H1 (cell line): ENCODE measurements around the gene EPHA3. TPM values are rescaled to one million over a fixed set of nuclear protein-coding genes. Genes with fewer than 3 reads are reported as not detected.

Experiments
- ASH2L ChIP-seq: fragments of 200-600, 300-600 bp; sonication (generic); IDR thresholded peaks from one replicate; pipeline ENCODE4 v1.7.1; 2017; ENCODE audit warnings: low read length
- GTF2F1 ChIP-seq: IDR thresholded peaks from 2 replicates; pipeline ENCODE4 v1.6.1; 2012; ENCODE audit warnings: low read depth, low read length, improper control_type of control experiment, borderline replicate concordance
- JUND ChIP-seq: IDR thresholded peaks from 2 replicates; pipeline ENCODE4 v1.6.1; 2011; ENCODE audit warnings: mild to moderate bottlenecking, improper control_type of control experiment, low read length
- KDM1A ChIP-seq: fragments of 200-600, 300-600 bp; sonication (generic); IDR thresholded peaks from 2 replicates; pipeline ENCODE4 v1.7.1; 2016; ENCODE audit warnings: mild to moderate bottlenecking, low read length, borderline replicate concordance
- RAD21 ChIP-seq, 2 experiments: IDR thresholded peaks in 1 of 2; conservative IDR thresholded peaks in 1 of 2; 2 replicates each; pipeline ENCODE4 v1.6.1; 2011; ENCODE audit warnings: low read depth in 2 of 2, low read length in 2 of 2, improper control_type of control experiment in 1 of 2, inconsistent platforms in 1 of 2, mild to moderate bottlenecking in 1 of 2, moderate library complexity in 1 of 2
- RFX5 ChIP-seq: IDR thresholded peaks from 2 replicates; pipeline ENCODE4 v1.6.1; 2011; ENCODE audit warnings: low read depth, low read length, improper control_type of control experiment, borderline replicate concordance
- SAP30 ChIP-seq: fragments of 300-600 bp; sonication (generic); IDR thresholded peaks from 2 replicates; pipeline ENCODE4 v1.7.1; 2012; ENCODE audit warnings: low read length, moderate library complexity, mild to moderate bottlenecking, inconsistent platforms; ENCODE audit not compliant: insufficient read depth, insufficient replicate concordance
- SIN3A ChIP-seq, 2 experiments: IDR thresholded peaks in 1 of 2; conservative IDR thresholded peaks in 1 of 2; 2 replicates each; pipeline ENCODE4 v1.6.1; 2011 to 2012; ENCODE audit warnings: low read length in 2 of 2, improper control_type of control experiment in 1 of 2, low read depth in 1 of 2, mild to moderate bottlenecking in 1 of 2
- TAF1 ChIP-seq: IDR thresholded peaks from 2 replicates; pipeline ENCODE4 v1.6.1; 2011; ENCODE audit warnings: mild to moderate bottlenecking, low read depth, low read length
- polyA plus RNA-seq, 7 experiments: library from polyadenylated mRNA; depleted of rRNA in 3 of 7; stranded (reverse) in 5 of 7; unstranded in 2 of 7; fragments of >200 nt in 5 of 7; fragments of 200-250 nt in 2 of 7; gene quantifications; 1 replicate in 5 of 7; 2 replicates in 1 of 7; 4 replicates in 1 of 7; pipeline versions ENCODE4 v1.2.1 to v1.2.3, GENCODE V29; 2011 to 2013; ENCODE audit warnings: missing spikeins in 2 of 7, mixed read lengths in 2 of 7
- total RNA-seq: library from RNA; stranded (reverse); fragmentation: NEBNext Ultra II Directional; extraction: Animal tissue kit (Norgen Biotek cat#: 25700); gene quantifications from 2 replicates; pipeline ENCODE4 v1.2.1, GENCODE V29; 2021
- TF ChIP-seq, protein P1 (sequence below): fragments of 300-600 bp; sonication (generic); IDR thresholded peaks from 2 replicates; pipeline ENCODE4 v1.7.1; 2012; ENCODE audit warnings: low read length, moderate library complexity, mild to moderate bottlenecking, inconsistent platforms; ENCODE audit not compliant: insufficient replicate concordance
- TF ChIP-seq, protein P2 (sequence below): IDR thresholded peaks from 2 replicates; pipeline ENCODE4 v1.6.1; 2012; ENCODE audit warnings: inconsistent platforms

Gene EPHA3
- total and polyA plus RNA-seq, 2 of the 8 experiments (the other 6 are each of a cell fraction or from before 2014, with no cell fraction given) = 0.09 to 0.22 TPM

DNA sequence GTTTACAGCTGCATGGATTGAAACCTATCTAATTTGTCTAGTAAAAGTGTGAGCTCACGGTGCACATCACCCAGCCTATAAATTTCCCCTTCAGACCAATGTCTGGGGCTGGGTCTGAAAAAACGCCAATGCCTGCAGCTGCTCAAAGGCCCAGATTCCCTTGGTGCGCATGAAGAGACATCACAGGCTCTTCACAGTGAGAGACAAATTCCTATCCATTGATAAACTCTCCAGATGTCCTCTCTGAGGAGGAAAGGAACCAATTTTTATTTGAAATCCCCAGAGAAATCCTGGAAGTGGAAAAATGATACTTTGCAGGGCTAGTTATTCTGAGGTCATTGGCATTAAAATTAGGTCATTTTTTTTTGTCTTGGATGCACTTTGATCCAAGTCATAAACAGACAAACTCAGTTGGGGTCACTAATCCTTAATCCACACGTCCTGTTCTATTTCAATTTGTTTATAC, 360.5 kb downstream of the EPHA3 start (continued):
- TF ChIP-seq, protein P1, sequence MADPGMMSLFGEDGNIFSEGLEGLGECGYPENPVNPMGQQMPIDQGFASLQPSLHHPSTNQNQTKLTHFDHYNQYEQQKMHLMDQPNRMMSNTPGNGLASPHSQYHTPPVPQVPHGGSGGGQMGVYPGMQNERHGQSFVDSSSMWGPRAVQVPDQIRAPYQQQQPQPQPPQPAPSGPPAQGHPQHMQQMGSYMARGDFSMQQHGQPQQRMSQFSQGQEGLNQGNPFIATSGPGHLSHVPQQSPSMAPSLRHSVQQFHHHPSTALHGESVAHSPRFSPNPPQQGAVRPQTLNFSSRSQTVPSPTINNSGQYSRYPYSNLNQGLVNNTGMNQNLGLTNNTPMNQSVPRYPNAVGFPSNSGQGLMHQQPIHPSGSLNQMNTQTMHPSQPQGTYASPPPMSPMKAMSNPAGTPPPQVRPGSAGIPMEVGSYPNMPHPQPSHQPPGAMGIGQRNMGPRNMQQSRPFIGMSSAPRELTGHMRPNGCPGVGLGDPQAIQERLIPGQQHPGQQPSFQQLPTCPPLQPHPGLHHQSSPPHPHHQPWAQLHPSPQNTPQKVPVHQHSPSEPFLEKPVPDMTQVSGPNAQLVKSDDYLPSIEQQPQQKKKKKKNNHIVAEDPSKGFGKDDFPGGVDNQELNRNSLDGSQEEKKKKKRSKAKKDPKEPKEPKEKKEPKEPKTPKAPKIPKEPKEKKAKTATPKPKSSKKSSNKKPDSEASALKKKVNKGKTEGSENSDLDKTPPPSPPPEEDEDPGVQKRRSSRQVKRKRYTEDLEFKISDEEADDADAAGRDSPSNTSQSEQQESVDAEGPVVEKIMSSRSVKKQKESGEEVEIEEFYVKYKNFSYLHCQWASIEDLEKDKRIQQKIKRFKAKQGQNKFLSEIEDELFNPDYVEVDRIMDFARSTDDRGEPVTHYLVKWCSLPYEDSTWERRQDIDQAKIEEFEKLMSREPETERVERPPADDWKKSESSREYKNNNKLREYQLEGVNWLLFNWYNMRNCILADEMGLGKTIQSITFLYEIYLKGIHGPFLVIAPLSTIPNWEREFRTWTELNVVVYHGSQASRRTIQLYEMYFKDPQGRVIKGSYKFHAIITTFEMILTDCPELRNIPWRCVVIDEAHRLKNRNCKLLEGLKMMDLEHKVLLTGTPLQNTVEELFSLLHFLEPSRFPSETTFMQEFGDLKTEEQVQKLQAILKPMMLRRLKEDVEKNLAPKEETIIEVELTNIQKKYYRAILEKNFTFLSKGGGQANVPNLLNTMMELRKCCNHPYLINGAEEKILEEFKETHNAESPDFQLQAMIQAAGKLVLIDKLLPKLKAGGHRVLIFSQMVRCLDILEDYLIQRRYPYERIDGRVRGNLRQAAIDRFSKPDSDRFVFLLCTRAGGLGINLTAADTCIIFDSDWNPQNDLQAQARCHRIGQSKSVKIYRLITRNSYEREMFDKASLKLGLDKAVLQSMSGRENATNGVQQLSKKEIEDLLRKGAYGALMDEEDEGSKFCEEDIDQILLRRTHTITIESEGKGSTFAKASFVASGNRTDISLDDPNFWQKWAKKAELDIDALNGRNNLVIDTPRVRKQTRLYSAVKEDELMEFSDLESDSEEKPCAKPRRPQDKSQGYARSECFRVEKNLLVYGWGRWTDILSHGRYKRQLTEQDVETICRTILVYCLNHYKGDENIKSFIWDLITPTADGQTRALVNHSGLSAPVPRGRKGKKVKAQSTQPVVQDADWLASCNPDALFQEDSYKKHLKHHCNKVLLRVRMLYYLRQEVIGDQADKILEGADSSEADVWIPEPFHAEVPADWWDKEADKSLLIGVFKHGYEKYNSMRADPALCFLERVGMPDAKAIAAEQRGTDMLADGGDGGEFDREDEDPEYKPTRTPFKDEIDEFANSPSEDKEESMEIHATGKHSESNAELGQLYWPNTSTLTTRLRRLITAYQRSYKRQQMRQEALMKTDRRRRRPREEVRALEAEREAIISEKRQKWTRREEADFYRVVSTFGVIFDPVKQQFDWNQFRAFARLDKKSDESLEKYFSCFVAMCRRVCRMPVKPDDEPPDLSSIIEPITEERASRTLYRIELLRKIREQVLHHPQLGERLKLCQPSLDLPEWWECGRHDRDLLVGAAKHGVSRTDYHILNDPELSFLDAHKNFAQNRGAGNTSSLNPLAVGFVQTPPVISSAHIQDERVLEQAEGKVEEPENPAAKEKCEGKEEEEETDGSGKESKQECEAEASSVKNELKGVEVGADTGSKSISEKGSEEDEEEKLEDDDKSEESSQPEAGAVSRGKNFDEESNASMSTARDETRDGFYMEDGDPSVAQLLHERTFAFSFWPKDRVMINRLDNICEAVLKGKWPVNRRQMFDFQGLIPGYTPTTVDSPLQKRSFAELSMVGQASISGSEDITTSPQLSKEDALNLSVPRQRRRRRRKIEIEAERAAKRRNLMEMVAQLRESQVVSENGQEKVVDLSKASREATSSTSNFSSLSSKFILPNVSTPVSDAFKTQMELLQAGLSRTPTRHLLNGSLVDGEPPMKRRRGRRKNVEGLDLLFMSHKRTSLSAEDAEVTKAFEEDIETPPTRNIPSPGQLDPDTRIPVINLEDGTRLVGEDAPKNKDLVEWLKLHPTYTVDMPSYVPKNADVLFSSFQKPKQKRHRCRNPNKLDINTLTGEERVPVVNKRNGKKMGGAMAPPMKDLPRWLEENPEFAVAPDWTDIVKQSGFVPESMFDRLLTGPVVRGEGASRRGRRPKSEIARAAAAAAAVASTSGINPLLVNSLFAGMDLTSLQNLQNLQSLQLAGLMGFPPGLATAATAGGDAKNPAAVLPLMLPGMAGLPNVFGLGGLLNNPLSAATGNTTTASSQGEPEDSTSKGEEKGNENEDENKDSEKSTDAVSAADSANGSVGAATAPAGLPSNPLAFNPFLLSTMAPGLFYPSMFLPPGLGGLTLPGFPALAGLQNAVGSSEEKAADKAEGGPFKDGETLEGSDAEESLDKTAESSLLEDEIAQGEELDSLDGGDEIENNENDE = no peak
- TF ChIP-seq GTF2F1 = no peak
- TF ChIP-seq KDM1A = no peak
- no peak for TF ChIP-seq SAP30
- no peak for TF ChIP-seq JUND
- no peak for TF ChIP-seq SIN3A (conservative IDR thresholded peaks at IDR 0.05 in 1 of 2, IDR thresholded peaks at IDR 0.05 in 1 of 2; ENCODE audit: low read depth in 1 of 2, low read length in 2 of 2)
- TF ChIP-seq TAF1 = no peak
- TF ChIP-seq, protein P2, sequence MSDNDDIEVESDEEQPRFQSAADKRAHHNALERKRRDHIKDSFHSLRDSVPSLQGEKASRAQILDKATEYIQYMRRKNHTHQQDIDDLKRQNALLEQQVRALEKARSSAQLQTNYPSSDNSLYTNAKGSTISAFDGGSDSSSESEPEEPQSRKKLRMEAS = no peak
- TF ChIP-seq ASH2L = no peak
- no peak for TF ChIP-seq RFX5
- TF ChIP-seq RAD21 (IDR thresholded peaks at IDR 0.05 in 1 of 2, conservative IDR thresholded peaks at IDR 0.05 in 1 of 2; ENCODE audit: low read depth in 2 of 2, low read length in 2 of 2) = no peak
